Measurements from ENCODE around the gene DDX47.
"Not testable (repeated sequence)": the region's sequence is repeated elsewhere in the genome, so short reads cannot be mapped to it uniquely, and the experiment has no call there.

DNA sequence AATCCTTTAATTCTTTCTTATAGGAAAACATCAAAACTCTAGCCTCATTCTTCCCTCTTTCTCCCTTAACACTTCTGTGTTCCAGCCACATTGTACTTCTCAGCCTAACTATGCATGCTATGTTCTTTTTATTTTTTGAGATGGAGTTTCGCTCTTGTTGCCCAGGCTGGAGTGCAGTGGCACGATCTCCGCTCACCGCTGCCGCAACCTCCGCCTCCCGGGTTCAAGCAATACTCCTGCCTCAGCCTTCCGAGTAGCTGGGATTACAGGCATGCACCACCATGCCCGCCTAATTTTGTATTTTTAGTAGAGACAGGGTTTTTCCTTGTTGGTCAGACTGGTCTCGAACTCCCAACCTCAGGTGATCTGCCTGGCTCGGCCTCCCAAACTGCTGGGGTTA is 7.2 kb downstream of the DDX47 start:
- TF ChIP-seq, protein P1, sequence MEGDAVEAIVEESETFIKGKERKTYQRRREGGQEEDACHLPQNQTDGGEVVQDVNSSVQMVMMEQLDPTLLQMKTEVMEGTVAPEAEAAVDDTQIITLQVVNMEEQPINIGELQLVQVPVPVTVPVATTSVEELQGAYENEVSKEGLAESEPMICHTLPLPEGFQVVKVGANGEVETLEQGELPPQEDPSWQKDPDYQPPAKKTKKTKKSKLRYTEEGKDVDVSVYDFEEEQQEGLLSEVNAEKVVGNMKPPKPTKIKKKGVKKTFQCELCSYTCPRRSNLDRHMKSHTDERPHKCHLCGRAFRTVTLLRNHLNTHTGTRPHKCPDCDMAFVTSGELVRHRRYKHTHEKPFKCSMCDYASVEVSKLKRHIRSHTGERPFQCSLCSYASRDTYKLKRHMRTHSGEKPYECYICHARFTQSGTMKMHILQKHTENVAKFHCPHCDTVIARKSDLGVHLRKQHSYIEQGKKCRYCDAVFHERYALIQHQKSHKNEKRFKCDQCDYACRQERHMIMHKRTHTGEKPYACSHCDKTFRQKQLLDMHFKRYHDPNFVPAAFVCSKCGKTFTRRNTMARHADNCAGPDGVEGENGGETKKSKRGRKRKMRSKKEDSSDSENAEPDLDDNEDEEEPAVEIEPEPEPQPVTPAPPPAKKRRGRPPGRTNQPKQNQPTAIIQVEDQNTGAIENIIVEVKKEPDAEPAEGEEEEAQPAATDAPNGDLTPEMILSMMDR (IDR thresholded peaks at IDR 0.05; ENCODE audit: insufficient read depth, low read length, poor library complexity, severe bottlenecking) = not testable (repeated sequence)
- TF ChIP-seq EZH2phosphoT487 (conservative IDR thresholded peaks at IDR 0.05; ENCODE audit: low read length) = not testable (repeated sequence)

All from SU-DHL-6 (cell line).